DOHH2 (cell line): ENCODE results near the gene CCDC122.
"Not testable (repeated sequence)": the region's sequence is repeated elsewhere in the genome, so short reads cannot be mapped to it uniquely, and the experiment has no call there.

ENCODE experiments used
- H3F3A ChIP-seq: fragments of 200-600 bp; sonication (generic), shearing (Covaris generic); 2 replicates; pipeline ENCODE4 v1.6.0; 2016; ENCODE audit warnings: antibody characterized with exemption, mild to moderate bottlenecking; ENCODE audit not compliant: control insufficient read depth, insufficient read depth
- H3K27ac ChIP-seq: fragments of 200-600 bp; sonication (generic); 2 replicates; pipeline ENCODE4 v1.5.1; 2014; ENCODE audit warnings: low read depth, mild to moderate bottlenecking, low read length, moderate library complexity
- H3K27me3 ChIP-seq: fragments of 200-600 bp; sonication (generic); 2 replicates; pipeline ENCODE4 v1.6.1; 2014; ENCODE audit warnings: mild to moderate bottlenecking, low read length, mixed read lengths; ENCODE audit not compliant: control insufficient read depth
- H3K36me3 ChIP-seq: fragments of 200-600 bp; sonication (generic); 2 replicates; pipeline ENCODE4 v1.6.1; 2014; ENCODE audit warnings: mild to moderate bottlenecking, low read length, moderate library complexity, mixed read lengths; ENCODE audit not compliant: control insufficient read depth
- H3K4me1 ChIP-seq: fragments of 200-600 bp; sonication (generic); 2 replicates; pipeline ENCODE4 v1.6.1; 2014; ENCODE audit warnings: mild to moderate bottlenecking, low read length, mixed read lengths; ENCODE audit not compliant: control insufficient read depth
- H3K4me2 ChIP-seq: fragments of 200-600 bp; sonication (generic); 2 replicates; pipeline ENCODE4 v1.6.0; 2014; ENCODE audit warnings: mild to moderate bottlenecking, low read length, moderate library complexity
- H3K4me3 ChIP-seq: fragments of 200-600 bp; sonication (generic); 2 replicates; pipeline ENCODE4 v1.5.1; 2014; ENCODE audit warnings: mild to moderate bottlenecking, low read length, mixed read lengths
- H3K79me2 ChIP-seq: fragments of 200-600 bp; sonication (generic); 2 replicates; pipeline ENCODE4 v1.6.1; 2014; ENCODE audit warnings: mild to moderate bottlenecking, low read length, mixed read lengths; ENCODE audit not compliant: control insufficient read depth
- H3K9me2 ChIP-seq: fragments of 200-600 bp; sonication (generic); replicated peaks from 2 replicates; pipeline ENCODE4 v1.6.1; 2014; ENCODE audit warnings: mild to moderate bottlenecking, low read length, mixed read lengths; ENCODE audit not compliant: control insufficient read depth
- H3K9me3 ChIP-seq: fragments of 200-600 bp; sonication (generic); 2 replicates; pipeline ENCODE4 v1.6.1; 2014; ENCODE audit warnings: antibody characterized with exemption, low read length, mixed read lengths; ENCODE audit not compliant: control insufficient read depth, insufficient read depth
- H4K20me1 ChIP-seq: fragments of 200-600 bp; sonication (generic); 2 replicates; pipeline ENCODE4 v1.6.0; 2014; ENCODE audit warnings: low read depth, mild to moderate bottlenecking, antibody characterized with exemption, low read length, moderate library complexity; ENCODE audit not compliant: control insufficient read depth, insufficient read depth
- CTCF ChIP-seq: fragments of 200-600 bp; sonication (generic); IDR thresholded peaks from one replicate; pipeline ENCODE4 v1.5.1; 2014; ENCODE audit warnings: antibody characterized with exemption, mild to moderate bottlenecking, low read depth, low read length; ENCODE audit not compliant: poor library complexity, severe bottlenecking
- EZH2phosphoT487 ChIP-seq: fragments of 200-600 bp; sonication (generic); IDR thresholded peaks from 2 replicates; pipeline ENCODE4 v1.6.1; 2017; ENCODE audit warnings: borderline replicate concordance, mild to moderate bottlenecking, antibody characterized with exemption, low read length, moderate library complexity, mixed read lengths

Gene CCDC122

DNA sequence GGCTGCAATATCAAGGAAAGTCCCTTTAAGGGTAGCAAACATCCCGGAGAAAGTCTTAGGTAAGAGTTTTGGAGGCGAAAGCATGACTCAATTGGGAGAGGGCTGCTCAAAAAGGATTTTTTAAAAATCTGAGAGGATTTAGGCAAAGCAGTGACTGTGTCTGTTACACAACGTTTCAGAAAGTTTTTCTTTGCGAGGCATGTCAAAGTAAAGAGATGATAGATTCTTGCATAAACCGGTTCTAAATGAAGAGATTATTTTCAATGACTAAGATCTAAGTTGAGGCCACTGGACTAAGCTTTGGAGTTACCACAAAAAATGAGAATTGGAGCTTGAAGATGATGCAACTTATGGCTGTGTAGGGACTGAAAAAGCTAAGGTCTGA is 49.1 kb downstream of the CCDC122 start:
- no peaks in the 10 kb centered on the region for H3K27me3 ChIP-seq
- no peak overlapping the region for H3K27ac ChIP-seq
- H3K9me2 ChIP-seq, result no peaks in the 10 kb centered on the region
- TF ChIP-seq CTCF, result no peak
- H3K9me3 ChIP-seq, result no peaks in the 10 kb centered on the region
- H3K4me3 ChIP-seq, result no peak overlapping the region
- no peak overlapping the region for H3K4me2 ChIP-seq
- H4K20me1 ChIP-seq, result no peaks in the 10 kb centered on the region
- H3F3A ChIP-seq, result no peaks in the 10 kb centered on the region
- H3K4me1 ChIP-seq, result no peaks in the 10 kb centered on the region
- H3K79me2 ChIP-seq, result no peaks in the 10 kb centered on the region
- H3K36me3 ChIP-seq, result no peaks in the 10 kb centered on the region

GRCh38 chr13:43824656-43825055 is 54.9 kb downstream of the CCDC122 start:
- H3K4me1 ChIP-seq, H3K79me2 ChIP-seq, H3K9me2 ChIP-seq, H3F3A ChIP-seq, H3K36me3 ChIP-seq, H4K20me1 ChIP-seq, H3K4me2 ChIP-seq, H3K9me3 ChIP-seq, H3K27ac ChIP-seq, H3K4me3 ChIP-seq, H3K27me3 ChIP-seq: not testable (repeated sequence)

DNA sequence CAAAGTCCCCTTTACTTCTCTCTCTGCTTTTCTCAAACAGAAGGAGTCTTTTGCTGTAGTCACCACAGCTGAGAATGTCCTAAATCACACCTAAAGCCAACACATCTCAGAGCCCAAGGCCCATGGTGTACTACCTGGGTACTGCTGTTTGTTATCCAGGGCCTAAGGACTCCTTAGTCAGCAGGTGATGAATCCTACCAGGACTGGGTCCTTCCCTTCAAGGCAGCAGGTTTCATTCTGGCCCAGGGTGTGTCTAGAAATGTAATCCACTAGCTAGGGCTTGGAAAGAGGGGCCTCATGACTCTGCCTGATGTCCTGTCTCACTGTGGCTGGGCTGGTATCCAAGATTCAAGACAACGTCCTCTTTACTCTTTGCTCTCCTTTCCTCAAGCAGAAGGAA is 56.6 kb downstream of the CCDC122 start:
- Histone ChIP-seq H3K27me3 (no peaks in the 10 kb centered on the region), H3K27ac (no peak overlapping the region), H4K20me1 (no peaks in the 10 kb centered on the region), H3K9me2 (no peaks in the 10 kb centered on the region), H3K36me3 (no peaks in the 10 kb centered on the region), H3K4me1 (no peaks in the 10 kb centered on the region), H3K9me3 (no peaks in the 10 kb centered on the region), H3K4me2 (no peak overlapping the region), H3K79me2 (no peaks in the 10 kb centered on the region), H3K4me3 (no peak overlapping the region), H3F3A (no peaks in the 10 kb centered on the region)
- TF ChIP-seq EZH2phosphoT487 (no peak), CTCF (no peak)

DNA sequence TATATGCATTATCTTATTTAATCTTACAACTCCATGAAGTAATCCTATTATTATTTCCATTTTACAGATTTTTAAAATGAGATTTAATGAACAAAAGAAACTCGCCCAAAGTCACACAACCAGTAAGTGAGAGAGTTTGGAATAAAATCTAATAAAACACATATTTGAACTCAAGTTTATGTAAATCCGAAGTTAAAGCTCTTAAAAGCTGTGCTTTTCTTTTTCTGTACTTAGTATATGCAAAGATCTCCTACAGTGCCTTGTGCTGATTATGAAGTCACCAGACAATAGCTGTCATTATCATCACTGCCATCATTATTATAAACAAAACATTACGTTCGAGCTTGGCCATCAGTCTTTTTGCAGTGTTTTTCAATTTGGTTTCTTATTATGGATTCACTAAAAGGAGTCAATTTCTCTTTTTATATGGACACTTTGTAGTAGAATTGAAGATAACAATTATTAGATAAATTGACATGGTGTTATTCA is 63.1 kb downstream of the CCDC122 start:
- H3K4me3 ChIP-seq, result no peak overlapping the region
- H3K36me3 ChIP-seq, result no peaks in the 10 kb centered on the region
- H3K9me2 ChIP-seq, result no peaks in the 10 kb centered on the region
- no peaks in the 10 kb centered on the region for H3K9me3 ChIP-seq
- H3K4me1 ChIP-seq, result no peaks in the 10 kb centered on the region
- TF ChIP-seq EZH2phosphoT487, result no peak
- TF ChIP-seq CTCF, result no peak
- no peaks in the 10 kb centered on the region for H3F3A ChIP-seq
- no peak overlapping the region for H3K27ac ChIP-seq
- H3K79me2 ChIP-seq, result no peaks in the 10 kb centered on the region
- H4K20me1 ChIP-seq, result no peaks in the 10 kb centered on the region
- H3K27me3 ChIP-seq, result no peaks in the 10 kb centered on the region
- H3K4me2 ChIP-seq, result no peak overlapping the region
